CD4-positive, alpha-beta T cell treated with Interleukin-6 at 100 ng/mL for 8 hours (primary cell): ENCODE data around the gene KNOP1.
"Not testable (repeated sequence)": the region's sequence is repeated elsewhere in the genome, so short reads cannot be mapped to it uniquely, and the experiment has no call there.

Experiments
- DNase-seq: peaks from one replicate; pipeline ENCODE4 v3.0.0-alpha.2; 2020; ENCODE audit warnings: mixed read lengths, low spot score

KNOP1 gene

GRCh38 chr16:19683453-19684236 lies 34.4 kb downstream of the KNOP1 start:
- DNase-seq: no peak

GRCh38 chr16:19681637-19682036 lies 36.4 kb downstream of the KNOP1 start:
- no peak for DNase-seq

- DNase-seq: no peak
These were observed 37.1 kb downstream of the KNOP1 start for GRCh38 chr16:19680881-19681340.

- not testable (repeated sequence) for DNase-seq
These were observed 38.7 kb downstream of the KNOP1 start for GRCh38 chr16:19679281-19679680.

- DNase-seq: no peak
These were observed 39.2 kb downstream of the KNOP1 start for GRCh38 chr16:19678804-19679203.

- no peak for DNase-seq
These were observed 40.6 kb downstream of the KNOP1 start for GRCh38 chr16:19677402-19677801.

GRCh38 chr16:19674485-19674884 lies 43.5 kb downstream of the KNOP1 start:
- no peak for DNase-seq

GRCh38 chr16:19672378-19672777 lies 45.6 kb downstream of the KNOP1 start:
- DNase-seq: no peak

GRCh38 chr16:19666477-19666876 lies 51.5 kb downstream of the KNOP1 start:
- DNase-seq: no peak

GRCh38 chr16:19665313-19665712 lies 52.7 kb downstream of the KNOP1 start:
- DNase-seq: not testable (repeated sequence)

- DNase-seq: no peak
These were observed 53.9 kb downstream of the KNOP1 start for GRCh38 chr16:19664166-19664565.

GRCh38 chr16:19662351-19662750 lies 55.7 kb downstream of the KNOP1 start:
- DNase-seq: no peak

GRCh38 chr16:19660432-19660831 lies 57.6 kb downstream of the KNOP1 start:
- no peak for DNase-seq

- DNase-seq: no peak
These were observed 58.5 kb downstream of the KNOP1 start for GRCh38 chr16:19659554-19659953.

- no peak for DNase-seq
These were observed 60.2 kb downstream of the KNOP1 start for GRCh38 chr16:19657831-19658230.

GRCh38 chr16:19655242-19655777 lies 62.7 kb downstream of the KNOP1 start:
- DNase-seq: no peak

- DNase-seq: no peak
These were observed 63.9 kb downstream of the KNOP1 start for GRCh38 chr16:19654147-19654546.
